COR-L47 (cell line): ENCODE measurements around the gene NHLRC4.

ENCODE experiments used
- DNase-seq: peaks from one replicate; lab custom pipeline; 2025; lab: John Stamatoyannopoulos, UW

Gene NHLRC4

DNA sequence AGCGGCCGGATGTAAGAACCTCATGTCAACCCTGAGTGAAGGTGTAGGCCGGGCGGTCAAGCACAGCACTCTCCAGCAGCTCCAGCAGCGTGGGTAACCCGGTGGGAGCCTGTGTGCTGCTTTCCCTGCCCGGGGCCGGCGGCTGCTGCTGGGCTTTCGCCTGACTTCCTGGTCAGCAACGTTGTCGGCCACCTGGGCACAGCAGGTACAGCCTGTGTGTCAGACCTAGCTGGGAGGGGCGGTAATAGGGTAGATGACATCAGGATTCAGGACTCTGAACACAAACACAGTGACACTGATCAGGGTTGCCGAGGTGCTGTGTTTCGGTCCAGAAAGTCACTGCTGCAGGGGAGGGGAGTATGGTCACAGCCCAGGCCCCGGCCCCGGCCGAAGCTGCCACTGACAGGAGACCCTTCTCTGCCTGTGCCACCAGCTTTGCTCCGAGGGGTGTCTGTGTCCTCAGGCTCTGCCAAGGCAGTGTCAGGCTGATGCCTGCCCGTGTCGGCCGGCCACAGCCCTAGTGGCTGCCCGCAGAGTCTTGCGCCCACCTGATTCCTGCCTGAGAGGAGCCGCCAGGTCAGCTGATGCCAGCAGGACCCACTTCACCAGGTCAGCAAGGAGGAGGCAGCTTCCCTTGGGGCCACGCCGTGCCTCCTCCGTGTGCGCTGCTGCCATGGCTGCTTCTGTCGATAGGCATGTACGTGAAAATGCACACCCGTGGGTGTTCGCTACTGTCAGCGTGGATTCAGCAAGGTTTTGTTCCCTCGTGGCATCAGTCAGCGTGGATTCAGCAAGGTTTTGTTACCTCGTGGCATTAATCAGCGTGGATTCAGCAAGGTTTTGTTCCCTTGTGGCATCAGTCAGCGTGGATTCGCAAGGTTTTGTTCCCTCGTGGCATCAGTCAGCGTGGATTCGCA lies 32.3 kb downstream of the NHLRC4 start:
- no peak for DNase-seq

DNA sequence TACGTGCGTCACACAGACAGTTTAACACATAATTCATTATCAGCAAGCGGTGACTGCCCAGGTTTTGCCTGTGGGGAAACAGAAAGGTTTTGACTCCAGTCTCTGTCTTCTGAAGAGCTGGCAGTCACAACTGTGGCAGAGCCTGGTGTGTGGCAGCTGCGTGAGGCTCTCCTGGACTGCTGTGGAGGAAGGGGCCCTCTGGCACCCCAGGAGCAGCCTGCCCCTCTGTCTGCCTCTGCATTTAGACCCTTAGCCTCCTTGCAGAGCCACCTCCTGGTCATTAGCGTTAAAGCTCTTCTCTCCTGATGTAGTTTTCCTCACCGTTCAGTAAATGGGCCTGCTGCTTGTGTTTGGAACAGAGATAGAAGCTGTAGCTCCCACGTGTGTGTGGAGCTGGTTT lies 34.0 kb downstream of the NHLRC4 start:
- peak; percentile 24 for DNase-seq

DNA sequence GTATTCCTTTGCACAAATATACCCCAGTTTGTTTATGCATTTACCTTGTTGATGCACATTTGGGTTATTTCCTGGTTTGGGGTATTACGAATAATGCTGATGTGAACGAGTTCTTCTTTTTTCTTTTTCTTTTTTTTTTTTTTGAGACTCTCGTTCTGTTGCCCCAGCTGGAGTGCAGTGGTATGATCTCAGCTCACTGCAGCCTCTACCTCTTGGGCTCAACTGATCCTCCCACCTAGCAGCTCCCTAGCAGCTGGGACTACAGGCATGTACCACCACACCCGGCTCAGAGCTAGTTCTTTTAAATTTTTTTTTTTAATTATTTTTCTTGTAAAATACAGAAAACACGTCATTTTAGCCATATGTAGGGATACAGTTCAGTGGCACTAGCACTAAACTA lies 37.1 kb downstream of the NHLRC4 start:
- no peak for DNase-seq

DNA sequence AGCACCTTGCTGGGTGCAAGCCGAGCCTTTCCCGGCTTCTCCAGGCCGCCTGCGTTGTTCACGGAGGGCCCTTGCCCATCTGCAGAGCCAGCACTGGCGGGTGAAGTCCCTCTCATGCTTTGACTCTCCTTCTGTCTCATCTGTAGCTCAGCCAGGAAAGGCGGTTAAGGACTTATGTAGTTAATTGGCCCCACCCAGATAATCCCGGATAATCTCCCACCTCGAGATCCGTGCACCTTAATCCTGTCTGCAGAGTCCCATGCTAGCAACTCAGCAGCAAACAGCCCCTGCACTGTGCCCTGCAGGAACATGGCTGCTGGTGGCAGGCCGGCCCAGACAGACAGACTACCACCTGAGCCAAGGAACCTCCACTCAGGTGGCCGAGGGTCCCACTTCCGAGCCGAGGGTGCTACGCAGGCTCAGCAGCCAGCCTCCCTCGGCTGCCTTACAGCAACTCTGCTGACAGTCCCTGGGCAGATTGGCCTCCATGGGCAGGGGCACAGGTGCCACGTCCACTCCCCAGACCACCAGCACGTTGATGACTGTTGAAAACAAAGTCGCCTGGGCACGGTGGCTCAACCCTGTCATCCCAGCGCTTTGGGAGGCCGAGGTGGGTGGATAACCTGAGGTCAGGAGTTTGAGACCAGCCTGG lies 40.0 kb downstream of the NHLRC4 start:
- no peak for DNase-seq

DNA sequence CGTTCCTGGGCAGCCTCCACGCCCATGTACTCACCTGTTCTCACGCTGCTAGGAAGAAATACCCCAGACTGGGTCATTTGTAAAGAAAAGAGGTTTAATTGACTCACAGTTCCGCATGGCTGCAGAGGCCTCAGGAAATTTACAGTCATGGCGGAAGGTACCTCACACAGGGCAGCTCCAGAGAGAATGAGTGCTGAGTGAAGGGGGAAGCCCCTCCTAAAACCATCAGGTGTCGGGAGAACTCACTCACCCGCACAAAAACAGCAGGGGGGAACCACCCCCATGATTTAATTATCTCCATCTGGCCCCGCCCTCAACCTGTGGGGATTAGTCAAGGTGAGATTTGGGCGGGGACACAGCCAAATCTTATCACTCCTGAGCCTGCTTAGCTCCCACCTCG lies 41.2 kb downstream of the NHLRC4 start:
- DNase-seq, result no peak

DNA sequence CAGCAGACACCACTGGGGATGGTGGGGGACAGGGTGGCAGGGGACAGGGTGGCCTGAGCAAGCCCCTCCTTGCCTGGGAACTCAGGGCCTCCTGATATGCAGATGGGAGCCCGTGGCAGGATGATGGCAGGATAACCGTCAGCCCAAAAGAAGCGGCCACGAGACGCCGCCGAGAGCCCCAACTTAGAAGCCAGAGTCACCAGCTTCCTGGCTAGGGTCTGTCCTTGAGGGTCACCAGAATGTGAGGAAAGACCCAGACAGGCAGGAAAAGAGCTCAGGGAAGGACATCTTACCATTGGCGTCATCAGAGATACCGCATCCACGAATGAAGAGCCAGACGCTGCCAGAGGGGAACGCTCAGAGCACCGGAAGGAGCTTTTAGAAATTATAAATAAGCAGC lies 42.5 kb downstream of the NHLRC4 start:
- DNase-seq, result no peak

DNA sequence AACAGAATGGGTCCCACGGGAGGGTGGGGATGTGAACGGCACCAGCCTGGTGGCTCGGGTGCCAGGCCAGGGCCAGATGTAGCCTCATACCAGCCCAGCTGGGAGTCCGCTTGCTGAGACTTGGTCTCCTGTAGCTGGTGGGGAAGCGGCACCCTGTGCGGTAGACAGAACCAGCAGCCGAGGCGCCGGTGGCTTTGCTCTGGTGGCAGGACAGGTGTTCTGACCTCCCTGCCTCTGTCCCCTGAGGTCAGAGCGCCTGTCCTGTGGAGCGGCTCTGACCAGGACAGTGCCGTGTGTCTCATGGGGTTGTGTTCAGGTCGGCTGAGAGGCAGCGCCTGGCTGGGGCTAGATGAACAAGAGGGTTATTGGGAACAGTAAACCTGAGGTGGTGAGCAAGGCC lies 43.2 kb downstream of the NHLRC4 start:
- no peak for DNase-seq

DNA sequence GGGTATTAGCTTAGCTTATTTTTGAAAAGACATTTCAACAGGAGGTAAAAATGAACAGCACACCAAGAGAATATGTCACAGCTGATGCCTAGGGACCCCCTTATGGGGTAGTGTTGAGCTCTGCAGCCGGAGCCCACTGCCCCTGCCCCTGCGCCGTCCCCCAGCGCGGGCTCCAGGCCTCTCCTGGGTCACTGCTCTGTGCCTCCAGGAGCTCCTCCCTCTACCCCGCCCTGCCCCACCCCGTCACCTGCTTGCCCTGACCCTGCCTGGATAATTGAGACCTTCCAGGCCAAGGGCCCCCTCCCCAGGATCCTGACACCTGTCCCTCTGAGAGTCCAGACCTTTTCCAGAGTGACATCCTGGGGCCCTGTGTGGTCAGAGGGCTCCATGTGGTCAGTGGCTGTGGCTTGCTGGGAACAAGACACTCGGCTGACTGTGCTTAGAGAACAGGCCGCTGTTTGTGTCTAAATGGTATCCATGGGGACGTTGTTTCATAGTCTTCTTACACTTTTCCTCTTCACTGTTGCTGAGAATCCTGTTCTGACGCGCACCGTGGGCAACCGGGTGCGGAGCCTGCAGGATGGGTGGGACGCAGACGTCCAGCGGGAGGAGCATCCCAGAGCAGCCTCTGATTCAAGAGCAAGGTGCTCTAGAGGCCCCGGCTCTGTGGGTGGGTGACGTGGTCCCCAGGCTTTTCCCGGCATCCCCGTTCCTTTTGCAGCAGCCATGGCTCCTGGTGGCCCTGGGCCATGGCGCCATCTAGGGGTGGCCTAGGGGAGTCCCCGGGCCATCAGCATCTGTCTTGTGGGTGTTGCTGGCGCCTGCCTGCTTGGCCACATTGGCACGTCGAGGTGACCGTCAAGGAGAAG lies 43.9 kb downstream of the NHLRC4 start:
- DNase-seq, result no peak

DNA sequence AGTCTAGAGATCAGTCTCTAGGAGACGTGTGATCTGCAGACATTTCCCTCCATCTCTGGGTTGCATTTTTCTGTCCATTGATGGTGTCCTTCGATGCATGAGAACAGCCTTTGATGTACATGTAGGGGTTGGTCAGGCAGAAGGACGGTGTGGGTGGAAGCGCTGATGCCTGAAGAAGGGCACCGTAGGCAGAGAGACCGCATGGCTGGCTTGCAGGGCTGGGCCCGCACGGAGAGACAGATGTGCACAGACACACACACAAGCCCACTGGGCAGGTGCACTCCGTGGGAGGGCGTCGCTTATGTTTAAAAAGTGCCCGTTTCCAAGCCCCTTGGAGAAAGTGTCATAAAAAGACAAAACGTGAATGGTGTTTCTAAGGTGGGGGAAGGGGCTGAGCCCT lies 48.3 kb downstream of the NHLRC4 start:
- DNase-seq, result no peak

DNA sequence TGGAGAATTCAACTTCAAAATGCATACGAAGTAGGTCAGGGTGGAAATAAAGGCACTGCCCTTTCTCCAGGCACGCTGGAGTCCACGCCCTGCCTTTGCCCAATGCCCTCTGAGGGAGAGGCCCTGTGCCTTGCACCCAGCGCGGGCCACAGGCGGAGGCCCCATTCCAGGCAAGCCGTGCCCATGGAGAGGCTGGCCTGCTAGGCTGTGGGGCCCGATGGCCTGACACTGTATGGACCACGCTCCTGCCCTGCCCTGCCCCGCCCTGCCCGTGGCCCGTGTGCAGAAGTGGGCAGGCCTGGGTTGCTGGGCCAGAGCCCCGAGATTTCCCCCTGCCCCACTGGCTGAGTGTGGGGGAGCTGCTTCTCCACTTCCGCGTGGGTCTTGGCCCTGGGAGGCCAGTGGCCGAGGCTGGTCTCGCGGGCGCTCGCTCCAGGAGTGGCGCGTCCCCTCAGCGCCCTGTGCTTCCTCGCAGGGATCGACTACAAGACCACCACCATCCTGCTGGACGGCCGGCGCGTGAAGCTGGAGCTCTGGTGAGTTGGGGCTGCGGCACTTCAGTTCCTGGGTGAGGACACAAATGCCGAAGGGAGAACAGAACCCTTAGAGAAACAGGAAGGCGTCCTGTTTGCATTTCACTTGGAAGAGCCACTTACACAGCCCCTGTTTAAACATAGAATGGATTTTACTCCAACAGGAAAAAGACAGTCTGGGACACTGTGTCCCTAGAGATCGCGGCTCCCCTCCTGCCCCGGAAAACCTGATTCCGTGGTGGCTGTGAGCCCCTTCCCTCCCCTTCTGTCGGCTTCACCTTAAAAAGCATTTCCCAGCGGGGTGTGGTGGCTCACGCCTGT lies 50.2 kb downstream of the NHLRC4 start:
- no peak for DNase-seq

DNA sequence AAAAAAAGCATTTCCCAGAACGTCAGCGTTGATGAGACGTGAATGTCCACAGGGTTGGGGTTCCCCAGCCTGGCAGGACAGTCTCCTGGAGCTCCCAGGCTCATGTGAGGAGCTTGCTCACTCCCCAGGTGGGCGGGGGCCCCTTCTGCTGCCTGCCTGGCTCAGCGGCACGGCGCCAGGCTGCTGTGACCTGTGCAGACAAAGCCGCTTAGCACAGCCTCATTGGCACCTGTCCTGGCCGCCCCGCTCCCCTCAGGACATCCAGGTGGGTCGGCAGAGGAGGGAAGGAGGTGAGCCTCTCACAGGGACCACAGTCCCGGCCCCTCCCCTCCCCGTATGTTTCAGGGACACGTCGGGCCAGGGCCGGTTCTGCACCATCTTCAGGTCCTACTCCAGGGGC lies 51.0 kb downstream of the NHLRC4 start:
- no peak for DNase-seq
